Calu3 (cell line): ENCODE data around the gene GCA. TPM values are rescaled to one million over a fixed set of nuclear protein-coding genes. Genes with fewer than 3 reads are reported as not detected.

Experiments
- BruUV-seq: library from RNA; stranded (reverse); fragments of 400-500 nt; replicated peaks from 2 replicates; lab custom pipeline; 2021; lab: Mats Ljungman, UMichigan
- CTCF ChIA-PET: fragments of 300-600 bp; sonication (Branson Sonifier 250); formaldehyde crosslinking; loops from one replicate; lab custom pipeline; 2022; ENCODE audit warnings: antibody characterized with exemption; lab: Charles Lee
- DNase-seq: peaks from one replicate; pipeline ENCODE4 v3.0.0; 2022
- H3K27ac Mint-ChIP-seq: one replicate; pipeline ENCODE4 v1.8.0; 2022; ENCODE audit warnings: mixed read lengths; ENCODE audit not compliant: unreplicated experiment
- H3K27me3 Mint-ChIP-seq: one replicate; pipeline ENCODE4 v1.8.0; 2022; ENCODE audit warnings: mixed read lengths; ENCODE audit not compliant: unreplicated experiment
- H3K36me3 Mint-ChIP-seq: one replicate; pipeline ENCODE4 v1.8.0; 2022; ENCODE audit warnings: mild to moderate bottlenecking, moderate library complexity, mixed read lengths; ENCODE audit not compliant: insufficient read depth, unreplicated experiment
- H3K4me1 Mint-ChIP-seq: one replicate; pipeline ENCODE4 v1.8.0; 2022; ENCODE audit warnings: mild to moderate bottlenecking, low read depth, mixed read lengths; ENCODE audit not compliant: unreplicated experiment
- H3K4me3 Mint-ChIP-seq: one replicate; pipeline ENCODE4 v1.8.0; 2022; ENCODE audit warnings: mild to moderate bottlenecking, low read depth, moderate library complexity, mixed read lengths; ENCODE audit not compliant: unreplicated experiment
- H3K9me3 Mint-ChIP-seq: one replicate; pipeline ENCODE4 v1.8.0; 2022; ENCODE audit warnings: low read depth, mixed read lengths; ENCODE audit not compliant: unreplicated experiment
- intact Hi-C: fragments of 100-400 bp; cut with micrococcal nuclease; formaldehyde crosslinking; loops from one replicate; pipeline ENCODE4 v1.10.0; 2022; ENCODE audit not compliant: unreplicated experiment
- total RNA-seq: library from RNA; stranded (reverse); gene quantifications from 2 replicates; pipeline ENCODE4 v1.2.3, GENCODE V29; 2022
- TF ChIP-seq, protein P1 (sequence below): fragments of 200-600 bp; IDR thresholded peaks from one replicate; pipeline ENCODE4 v1.8.0; 2022; ENCODE audit warnings: antibody characterized with exemption; ENCODE audit not compliant: unreplicated experiment

Gene GCA
- total RNA-seq, 1 experiment from 2014 or later, result 51.2 TPM

DNA sequence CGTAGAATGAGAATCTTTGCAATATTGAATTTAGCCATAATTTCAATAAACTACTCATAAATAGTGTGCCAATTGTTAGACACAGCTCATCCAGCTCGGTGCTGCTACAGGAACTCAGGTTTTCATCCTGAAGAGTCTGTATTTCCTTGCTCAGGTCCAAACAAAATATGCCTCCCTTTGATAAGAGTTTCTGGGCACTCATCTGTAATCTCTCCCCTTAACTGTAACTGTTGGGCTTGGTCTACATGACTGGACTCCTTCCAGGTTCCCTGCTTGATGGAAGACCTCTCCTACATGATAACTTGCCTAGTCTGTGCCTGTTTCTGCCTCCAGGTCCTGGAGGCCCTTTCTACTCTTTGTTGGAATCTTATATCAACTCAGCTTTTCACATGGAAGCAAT is 57.9 kb downstream of the GCA start:
- H3K4me3 Mint-ChIP-seq, result no peak overlapping the region
- peaks cover 11% of the 10 kb centered on the region for H3K4me1 Mint-ChIP-seq
- DNase-seq, result no peak
- BruUV-seq, result no TSS peak
- H3K9me3 Mint-ChIP-seq, result no peaks in the 10 kb centered on the region
- H3K27me3 Mint-ChIP-seq, result no peaks in the 10 kb centered on the region
- TF ChIP-seq, protein P1, sequence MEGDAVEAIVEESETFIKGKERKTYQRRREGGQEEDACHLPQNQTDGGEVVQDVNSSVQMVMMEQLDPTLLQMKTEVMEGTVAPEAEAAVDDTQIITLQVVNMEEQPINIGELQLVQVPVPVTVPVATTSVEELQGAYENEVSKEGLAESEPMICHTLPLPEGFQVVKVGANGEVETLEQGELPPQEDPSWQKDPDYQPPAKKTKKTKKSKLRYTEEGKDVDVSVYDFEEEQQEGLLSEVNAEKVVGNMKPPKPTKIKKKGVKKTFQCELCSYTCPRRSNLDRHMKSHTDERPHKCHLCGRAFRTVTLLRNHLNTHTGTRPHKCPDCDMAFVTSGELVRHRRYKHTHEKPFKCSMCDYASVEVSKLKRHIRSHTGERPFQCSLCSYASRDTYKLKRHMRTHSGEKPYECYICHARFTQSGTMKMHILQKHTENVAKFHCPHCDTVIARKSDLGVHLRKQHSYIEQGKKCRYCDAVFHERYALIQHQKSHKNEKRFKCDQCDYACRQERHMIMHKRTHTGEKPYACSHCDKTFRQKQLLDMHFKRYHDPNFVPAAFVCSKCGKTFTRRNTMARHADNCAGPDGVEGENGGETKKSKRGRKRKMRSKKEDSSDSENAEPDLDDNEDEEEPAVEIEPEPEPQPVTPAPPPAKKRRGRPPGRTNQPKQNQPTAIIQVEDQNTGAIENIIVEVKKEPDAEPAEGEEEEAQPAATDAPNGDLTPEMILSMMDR, result no peak
- intact Hi-C loops, result no loop called here
- CTCF ChIA-PET, result no interaction called here
- no peaks in the 10 kb centered on the region for H3K36me3 Mint-ChIP-seq
- H3K27ac Mint-ChIP-seq, result no peak overlapping the region

DNA sequence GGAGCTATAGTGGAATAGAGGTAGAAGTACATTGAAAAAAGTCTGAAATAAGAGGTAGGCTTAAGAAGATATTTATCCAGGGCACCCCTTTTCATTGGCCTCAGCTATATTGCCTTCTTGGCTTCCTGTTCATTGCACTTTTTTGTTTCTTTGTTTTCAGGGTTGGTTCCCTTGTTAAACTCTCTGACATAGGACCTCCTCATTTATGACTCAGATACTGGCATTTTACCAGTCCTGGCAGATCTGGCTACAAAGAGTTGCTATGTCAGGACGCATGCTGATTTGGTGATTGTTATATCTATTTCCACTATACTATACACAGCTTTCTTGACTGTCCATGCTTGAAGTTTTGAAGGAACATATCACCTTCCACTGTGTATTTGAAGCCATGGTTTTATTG is 60.0 kb downstream of the GCA start:
- Mint-ChIP-seq H3K4me1 (peaks cover 11% of the 10 kb centered on the region), H3K27me3 (no peaks in the 10 kb centered on the region), H3K4me3 (no peak overlapping the region), H3K9me3 (no peaks in the 10 kb centered on the region), H3K27ac (no peak overlapping the region), H3K36me3 (no peaks in the 10 kb centered on the region)
- DNase-seq, result no peak
- no TSS peak for BruUV-seq
- CTCF ChIA-PET, result no interaction called here
- intact Hi-C loops, result no loop called here
- TF ChIP-seq, protein P1, result no peak

Other genes starting within 250 kb of the GCA start
- gene GCG, start 191.9 kb upstream of the GCA start, total RNA-seq, result not detected in 2 replicates
- 0.61 and 2.1 TPM in 2 replicates for gene FAP, start 100.7 kb upstream of the GCA start, total RNA-seq
- gene IFIH1, start 25.4 kb upstream of the GCA start, total RNA-seq, result 63.7 and 126 TPM in 2 replicates